Suprapubic skin (tissue), 4 donors: ENCODE results near the gene PSPN. TPM values are rescaled to one million over a fixed set of nuclear protein-coding genes. Genes with fewer than 3 reads are reported as not detected.

Experiments used
- DNase-seq, 2 donors: peaks; one replicate each; pipeline ENCODE4 v3.0.0-alpha.2; 2019; ENCODE audit warnings: low spot score in 2 of 2
- H3K27ac ChIP-seq: fragments of 200-600 bp; sonication (generic); one replicate; pipeline ENCODE4 v1.5.1; 2019
- H3K27me3 ChIP-seq: fragments of 200-600 bp; sonication (generic); one replicate; pipeline ENCODE4 v1.5.1; 2019
- H3K36me3 ChIP-seq: fragments of 200-600 bp; sonication (generic); one replicate; pipeline ENCODE4 v1.5.1; 2019
- H3K4me1 ChIP-seq: fragments of 200-600 bp; sonication (generic); one replicate; pipeline ENCODE4 v1.5.1; 2019
- H3K4me3 ChIP-seq: fragments of 200-600 bp; sonication (generic); one replicate; pipeline ENCODE4 v1.5.1; 2019; ENCODE audit warnings: mild to moderate bottlenecking
- H3K9me3 ChIP-seq: fragments of 200-600 bp; sonication (generic); one replicate; pipeline ENCODE4 v1.5.1; 2019
- CTCF ChIP-seq, 2 donors: fragments of 200-600 bp in 1 of 2; fragments of 450-650 bp in 1 of 2; sonication (generic) in 1 of 2; IDR thresholded peaks; one replicate each; pipeline ENCODE4 v1.5.1; 2016 to 2019; ENCODE audit warnings: antibody characterized with exemption in 2 of 2, mild to moderate bottlenecking in 1 of 2, moderate library complexity in 1 of 2
- EP300 ChIP-seq: sonication (generic); formaldehyde crosslinking; IDR thresholded peaks from one replicate; pipeline ENCODE4 v1.6.1; 2017; ENCODE audit warnings: antibody characterized with exemption
- POLR2A ChIP-seq, 2 donors: fragments of 450-650 bp; IDR thresholded peaks; one replicate each; pipeline ENCODE4 v1.6.1; 2017; ENCODE audit warnings: antibody characterized with exemption in 2 of 2, mild to moderate bottlenecking in 2 of 2, moderate library complexity in 2 of 2
- POLR2AphosphoS5 ChIP-seq, 3 donors: sonication (generic); formaldehyde crosslinking; IDR thresholded peaks; one replicate each; pipeline ENCODE4 v1.6.1; 2017; ENCODE audit warnings: antibody characterized with exemption in 3 of 3
- WGBS: methylation state at CpG from one replicate; pipeline ENCODE4 v1.1.5; 2018; 5-methylcytosine and 5-hydroxymethylcytosine counted together
- total RNA-seq, 4 donors: library from RNA; depleted of rRNA; stranded (reverse); fragments of >200 nt; gene quantifications; one replicate each; pipeline ENCODE4 v1.1.0, GENCODE V29; 2016

Gene PSPN
- total RNA-seq, 4 donors from 2014 or later, result 0.40 to 1.8 (median 1.4) TPM

GRCh38 chr19:6421075-6422014 lies 45.6 kb upstream of the PSPN start:
- Histone ChIP-seq H3K36me3 (peaks cover 58% of the 10 kb centered on the region), H3K9me3 (no peaks in the 10 kb centered on the region), H3K4me1 (peaks cover 35% of the 10 kb centered on the region), H3K4me3 (no peak overlapping the region), H3K27me3 (no peaks in the 10 kb centered on the region), H3K27ac (no peak overlapping the region)
- WGBS, result 71% methylated on average over 5 of the region's 20 CpGs
- no peak for DNase-seq
- TF ChIP-seq POLR2A (IDR thresholded peaks at IDR 0.05), result no peak
- TF ChIP-seq POLR2AphosphoS5 (IDR thresholded peaks at IDR 0.05), result no peak
- TF ChIP-seq EP300, result no peak

- Histone ChIP-seq H3K9me3 (no peaks in the 10 kb centered on the region), H3K4me1 (peaks cover 26% of the 10 kb centered on the region), H3K36me3 (peaks cover 82% of the 10 kb centered on the region), H3K27ac (no peak overlapping the region), H3K27me3 (no peaks in the 10 kb centered on the region), H3K4me3 (no peak overlapping the region)
- no peak for DNase-seq
- 94% methylated on average over 19 of the region's 19 CpGs for WGBS
- TF ChIP-seq CTCF (IDR thresholded peaks at IDR 0.05) (no peak), POLR2A (IDR thresholded peaks at IDR 0.05) (no peak), POLR2AphosphoS5 (IDR thresholded peaks at IDR 0.05) (no peak), EP300 (no peak)
These were observed 42.8 kb upstream of the PSPN start for GRCh38 chr19:6418562-6418932.

GRCh38 chr19:6417713-6418561 lies 42.2 kb upstream of the PSPN start:
- WGBS, result 90% methylated on average over 14 of the region's 33 CpGs
- Histone ChIP-seq H3K36me3 (peaks cover 82% of the 10 kb centered on the region), H3K4me1 (peaks cover 25% of the 10 kb centered on the region), H3K9me3 (no peaks in the 10 kb centered on the region), H3K27ac (no peak overlapping the region), H3K4me3 (no peak overlapping the region), H3K27me3 (no peaks in the 10 kb centered on the region)
- TF ChIP-seq POLR2AphosphoS5 (IDR thresholded peaks at IDR 0.05), result no peak
- TF ChIP-seq EP300, result no peak
- TF ChIP-seq CTCF (IDR thresholded peaks at IDR 0.05), result no peak
- no peak for TF ChIP-seq POLR2A (IDR thresholded peaks at IDR 0.05)
- no peak for DNase-seq

- peaks cover 79% of the 10 kb centered on the region for H3K36me3 ChIP-seq
- no peak overlapping the region for H3K27ac ChIP-seq
- no peak for TF ChIP-seq POLR2AphosphoS5 (IDR thresholded peaks at IDR 0.05)
- no peak for TF ChIP-seq EP300
- no peak for TF ChIP-seq CTCF (IDR thresholded peaks at IDR 0.05)
- TF ChIP-seq POLR2A (IDR thresholded peaks at IDR 0.05), result no peak
- DNase-seq, result no peak
- H3K4me1 ChIP-seq, result peaks cover 15% of the 10 kb centered on the region
- H3K9me3 ChIP-seq, result no peaks in the 10 kb centered on the region
- H3K4me3 ChIP-seq, result no peak overlapping the region
- H3K27me3 ChIP-seq, result no peaks in the 10 kb centered on the region
- 91% methylated on average over 19 of the region's 29 CpGs for WGBS
These were observed 41.1 kb upstream of the PSPN start for GRCh38 chr19:6416658-6417405.

- peaks cover 8% of the 10 kb centered on the region for H3K4me1 ChIP-seq
- no peak for DNase-seq
- 88% methylated on average over 16 of the region's 32 CpGs for WGBS
These were observed 40.0 kb upstream of the PSPN start for GRCh38 chr19:6415591-6416190.

More at GRCh38 chr19:6415591-6416190, 40.0 kb upstream of the PSPN start:
- no peaks in the 10 kb centered on the region for H3K27me3 ChIP-seq
- TF ChIP-seq POLR2A (IDR thresholded peaks at IDR 0.05) (no peak), POLR2AphosphoS5 (IDR thresholded peaks at IDR 0.05) (no peak), EP300 (no peak), CTCF (IDR thresholded peaks at IDR 0.05) (no peak)
- H3K4me3 ChIP-seq, result no peak overlapping the region
- H3K36me3 ChIP-seq, result peaks cover 68% of the 10 kb centered on the region
- H3K9me3 ChIP-seq, result no peaks in the 10 kb centered on the region
- H3K27ac ChIP-seq, result no peak overlapping the region
